GM12878 (cell line): Measurements from ENCODE around the gene LMTK2. TPM values are rescaled to one million over a fixed set of nuclear protein-coding genes. Genes with fewer than 3 reads are reported as not detected.
A peak's percentile ranks its signal among the peaks of the same experiment; 100 is the strongest.

Source experiments
- ATAC-seq: fragments of 200-7000 bp; cut with Tn5 transposase; 3 replicates; pipeline ENCODE4 v1.9.1; 2020; ENCODE audit warnings: mild to moderate bottlenecking, moderate library complexity
- BruUV-seq: library from RNA; stranded (reverse); fragments of 400-500 nt; replicated peaks from 2 replicates; lab custom pipeline; 2021; lab: Mats Ljungman, UMichigan
- CTCF ChIA-PET: fragments of 300-600 bp; sonication (Branson Sonifier 250); formaldehyde crosslinking; extraction: SDS; loops from one replicate; lab custom pipeline; 2021; ENCODE audit warnings: inconsistent platforms; lab: Yijun Ruan, JAX
- POLR2A ChIA-PET: fragments of 350-600 bp; formaldehyde crosslinking; extraction: SDS; loops from one replicate; lab custom pipeline; 2021; ENCODE audit warnings: inconsistent platforms; lab: Charles Lee
- RAD21 ChIA-PET: fragments of 300-600 bp; sonication (Branson Sonifier 250); formaldehyde crosslinking; loops from one replicate; lab custom pipeline; 2023; ENCODE audit warnings: antibody characterized with exemption; ENCODE audit not compliant: unreplicated experiment; lab: Charles Lee
- SMC1A ChIA-PET: fragments of 300-600 bp; sonication (Branson Sonifier 250); formaldehyde crosslinking; loops from one replicate; lab custom pipeline; 2023; ENCODE audit not compliant: unreplicated experiment, uncharacterized antibody; lab: Charles Lee
- DNase-seq: peaks from one replicate; pipeline ENCODE4 v3.0.0-alpha.2; 2011; ENCODE audit warnings: low read depth, low spot score
- FAIRE-seq: peaks from 3 replicates; lab custom pipeline; 2011; peaks lifted over from hg19 to GRCh38; lab: Jason Lieb, UNC
- H2AFZ ChIP-seq: 2 replicates; pipeline ENCODE4 v1.6.0; 2011; ENCODE audit warnings: low read depth, low read length, control low read depth; ENCODE audit not compliant: control insufficient read depth
- H3K27ac ChIP-seq: 2 replicates; pipeline ENCODE4 v1.5.1; 2011; ENCODE audit warnings: control low read depth; ENCODE audit not compliant: control insufficient read depth, insufficient read depth
- H3K27me3 ChIP-seq, 2 experiments: replicated peaks in 1 of 2; 2 replicates each; pipeline versions ENCODE4 v1.6.0 to v1.6.1; 2011; ENCODE audit warnings: low read length in 1 of 2; ENCODE audit not compliant: control insufficient read depth in 2 of 2, insufficient read depth in 2 of 2
- H3K36me3 ChIP-seq, 2 experiments: 2 replicates each; pipeline ENCODE4 v1.5.1; 2011; ENCODE audit warnings: low read length in 1 of 2; ENCODE audit not compliant: control insufficient read depth in 2 of 2, insufficient read depth in 2 of 2
- H3K4me1 ChIP-seq: 2 replicates; pipeline ENCODE4 v1.6.1; 2011; ENCODE audit warnings: mild to moderate bottlenecking, low read length, moderate library complexity, mixed read lengths; ENCODE audit not compliant: control insufficient read depth, insufficient read depth
- H3K4me2 ChIP-seq: 2 replicates; pipeline ENCODE4 v1.6.0; 2011; ENCODE audit warnings: control low read depth; ENCODE audit not compliant: control insufficient read depth, insufficient read depth
- H3K4me3 ChIP-seq: fragments of 200-600 bp; sonication (generic); 2 replicates; pipeline ENCODE4 v1.5.1; 2016
- H3K79me2 ChIP-seq: 2 replicates; pipeline ENCODE4 v1.6.0; 2011; ENCODE audit warnings: low read length; ENCODE audit not compliant: control insufficient read depth, insufficient read depth
- H3K9ac ChIP-seq: 2 replicates; pipeline ENCODE4 v1.8.0; 2011; ENCODE audit warnings: low read length, control low read depth, mixed read lengths; ENCODE audit not compliant: control insufficient read depth, insufficient read depth
- H3K9me3 ChIP-seq: replicated peaks from 3 replicates; pipeline ENCODE4 v1.5.1; 2011; ENCODE audit warnings: mild to moderate bottlenecking, low read length; ENCODE audit not compliant: control insufficient read depth, insufficient read depth
- H4K20me1 ChIP-seq: 2 replicates; pipeline ENCODE4 v1.6.0; 2011; ENCODE audit not compliant: control insufficient read depth, insufficient read depth
- CBX5 ChIP-seq: sonication (generic); IDR thresholded peaks from 2 replicates; pipeline ENCODE4 v1.6.1; 2016; ENCODE audit warnings: low read depth, moderate library complexity, mild to moderate bottlenecking, inconsistent platforms
- NBN ChIP-seq: fragments of 450-650 bp; IDR thresholded peaks from 2 replicates; pipeline ENCODE4 v1.6.1; 2016
- NFIC ChIP-seq: IDR thresholded peaks from 2 replicates; pipeline ENCODE4 v1.6.1; 2012; ENCODE audit warnings: low read depth, mild to moderate bottlenecking, inconsistent platforms, low read length, moderate library complexity
- SRF ChIP-seq, 2 experiments: IDR thresholded peaks; 2 replicates each; pipeline ENCODE4 v1.6.1; 2011; ENCODE audit warnings: low read depth in 2 of 2, low read length in 2 of 2, mild to moderate bottlenecking in 1 of 2, moderate library complexity in 1 of 2
- TARDBP ChIP-seq: IDR thresholded peaks from 2 replicates; pipeline ENCODE4 v1.6.1; 2016; ENCODE audit warnings: borderline replicate concordance
- ZBED1 ChIP-seq: IDR thresholded peaks from 2 replicates; pipeline ENCODE4 v1.6.1; 2016; ENCODE audit warnings: borderline replicate concordance
- ZZZ3 ChIP-seq: IDR thresholded peaks from 2 replicates; pipeline ENCODE4 v1.6.1; 2011; ENCODE audit warnings: low read depth; ENCODE audit not compliant: control insufficient read depth, insufficient read length
- WGBS: methylation state at CpG from one replicate; pipeline ENCODE4 v1.1.6; 2016; ENCODE audit warnings: low lambda C conversion rate; ENCODE audit not compliant: insufficient replicate concordance, insufficient coverage; ENCODE audit errors: missing lambda C conversion rate; 5-methylcytosine and 5-hydroxymethylcytosine counted together
- in situ Hi-C: fragments of 300-500 bp; cut with MboI; formaldehyde crosslinking; loops from 9 replicates; pipeline ENCODE4 v1.14.3; 2018; ENCODE audit warnings: mixed read lengths
- intact Hi-C: fragments of 100-400 bp; cut with micrococcal nuclease; formaldehyde crosslinking; loops from one replicate; pipeline ENCODE4 v1.14.2; 2022; ENCODE audit not compliant: unreplicated experiment
- polyA plus RNA-seq, 11 experiments: library from polyadenylated mRNA; depleted of rRNA in 4 of 11; unstranded in 6 of 11; stranded (reverse) in 5 of 11; fragments of >200 nt; fragmentation: Nextera tagmentation in 4 of 11; fragmentation: Illumina TruSeq in 1 of 11; extraction: Ambion mirVana in 4 of 11; extraction: Trizol in 1 of 11; gene quantifications; 1 replicate in 1 of 11; 2 replicates in 10 of 11; pipeline versions ENCODE4 v1.2.1 to v1.2.3, GENCODE V29; 2011 to 2016; ENCODE audit warnings: inconsistent platforms in 2 of 11, missing spikeins in 2 of 11, low read depth in 1 of 11
- total RNA-seq, 4 experiments: library from RNA; depleted of rRNA in 3 of 4; stranded (reverse); fragments of >200 nt in 3 of 4; fragmentation: Illumina TruSeq in 1 of 4; extraction: Trizol in 1 of 4; gene quantifications; 2 replicates each; pipeline versions ENCODE4 v1.2.1 to v1.2.3, GENCODE V29; 2013 to 2021
- TF ChIP-seq, protein P1 (sequence below): fragments of 450-650 bp; IDR thresholded peaks from 2 replicates; pipeline ENCODE4 v1.6.1; 2016; ENCODE audit warnings: mild to moderate bottlenecking, moderate library complexity, borderline replicate concordance

Gene LMTK2
- total and polyA plus RNA-seq, 10 of the 15 experiments (the other 5 are each of a cell fraction or from before 2014, with no cell fraction given) = 0.68 to 8.7 (median 4.6) TPM

DNA sequence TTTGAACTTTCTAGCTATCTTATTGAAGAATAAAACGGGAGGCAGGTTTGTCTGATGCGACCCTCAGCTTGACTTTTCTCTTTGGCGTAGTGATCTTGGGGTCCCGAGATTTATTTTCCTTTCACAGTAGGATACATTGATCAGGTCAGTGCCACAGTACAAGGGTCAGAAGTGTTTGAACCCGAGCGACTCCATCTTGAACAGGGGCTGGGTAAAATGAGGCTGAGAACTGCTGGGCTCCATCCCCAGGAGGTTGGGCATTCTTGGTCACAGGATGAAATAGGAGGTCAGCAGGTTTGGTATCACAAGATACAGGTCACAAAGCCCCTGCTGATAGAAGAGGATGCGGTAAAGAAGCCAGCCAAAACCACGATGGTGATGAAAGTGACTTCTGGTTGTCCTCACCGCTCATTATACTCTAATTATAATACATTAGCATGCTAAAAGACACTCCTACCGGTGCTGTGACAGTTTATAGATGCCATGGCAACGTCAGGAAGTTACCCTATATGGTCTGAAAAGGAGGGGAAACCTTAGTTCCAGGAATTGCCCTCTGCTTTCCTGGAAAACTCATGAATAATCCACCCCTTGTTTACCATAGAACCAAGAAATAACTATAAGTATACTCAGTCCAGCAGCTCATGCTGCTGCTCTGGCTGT is 148.4 kb downstream of the LMTK2 start:
- FAIRE-seq = no peak
- TSS peak; percentile 33 for BruUV-seq
- POLR2A ChIA-PET = interaction anchor here (0.5 kb wide), 1 partner anchor 157 kb away, joined by 3 read pairs; no protein-coding TSS in a partner anchor
- no peak overlapping the region for H3K9ac ChIP-seq
- no peaks in the 10 kb centered on the region for H3K9me3 ChIP-seq
- H4K20me1 ChIP-seq = no peaks in the 10 kb centered on the region
- peaks cover 10% of the 10 kb centered on the region for H3K79me2 ChIP-seq
- no peak for TF ChIP-seq NBN
- no peak for TF ChIP-seq ZZZ3
- no peak for TF ChIP-seq ZBED1
- TF ChIP-seq, protein P1, sequence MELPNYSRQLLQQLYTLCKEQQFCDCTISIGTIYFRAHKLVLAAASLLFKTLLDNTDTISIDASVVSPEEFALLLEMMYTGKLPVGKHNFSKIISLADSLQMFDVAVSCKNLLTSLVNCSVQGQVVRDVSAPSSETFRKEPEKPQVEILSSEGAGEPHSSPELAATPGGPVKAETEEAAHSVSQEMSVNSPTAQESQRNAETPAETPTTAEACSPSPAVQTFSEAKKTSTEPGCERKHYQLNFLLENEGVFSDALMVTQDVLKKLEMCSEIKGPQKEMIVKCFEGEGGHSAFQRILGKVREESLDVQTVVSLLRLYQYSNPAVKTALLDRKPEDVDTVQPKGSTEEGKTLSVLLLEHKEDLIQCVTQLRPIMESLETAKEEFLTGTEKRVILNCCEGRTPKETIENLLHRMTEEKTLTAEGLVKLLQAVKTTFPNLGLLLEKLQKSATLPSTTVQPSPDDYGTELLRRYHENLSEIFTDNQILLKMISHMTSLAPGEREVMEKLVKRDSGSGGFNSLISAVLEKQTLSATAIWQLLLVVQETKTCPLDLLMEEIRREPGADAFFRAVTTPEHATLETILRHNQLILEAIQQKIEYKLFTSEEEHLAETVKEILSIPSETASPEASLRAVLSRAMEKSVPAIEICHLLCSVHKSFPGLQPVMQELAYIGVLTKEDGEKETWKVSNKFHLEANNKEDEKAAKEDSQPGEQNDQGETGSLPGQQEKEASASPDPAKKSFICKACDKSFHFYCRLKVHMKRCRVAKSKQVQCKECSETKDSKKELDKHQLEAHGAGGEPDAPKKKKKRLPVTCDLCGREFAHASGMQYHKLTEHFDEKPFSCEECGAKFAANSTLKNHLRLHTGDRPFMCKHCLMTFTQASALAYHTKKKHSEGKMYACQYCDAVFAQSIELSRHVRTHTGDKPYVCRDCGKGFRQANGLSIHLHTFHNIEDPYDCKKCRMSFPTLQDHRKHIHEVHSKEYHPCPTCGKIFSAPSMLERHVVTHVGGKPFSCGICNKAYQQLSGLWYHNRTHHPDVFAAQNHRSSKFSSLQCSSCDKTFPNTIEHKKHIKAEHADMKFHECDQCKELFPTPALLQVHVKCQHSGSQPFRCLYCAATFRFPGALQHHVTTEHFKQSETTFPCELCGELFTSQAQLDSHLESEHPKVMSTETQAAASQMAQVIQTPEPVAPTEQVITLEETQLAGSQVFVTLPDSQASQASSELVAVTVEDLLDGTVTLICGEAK = no peak
- no peak for TF ChIP-seq NFIC
- no peak for TF ChIP-seq TARDBP
- TF ChIP-seq CBX5 = no peak
- peak in 1 of 2 experiments; percentile 46; a peak in 1 of 4 replicates for TF ChIP-seq SRF (IDR thresholded peaks at IDR 0.05; ENCODE audit: low read depth in 2 of 2, low read length in 2 of 2)
- TF ChIP-seq, all 136 proteins: peak for 1
- Histone ChIP-seq H2AFZ (no peak overlapping the region), H3K36me3 (no peaks in the 10 kb centered on the region), H3K4me1 (peaks cover 10% of the 10 kb centered on the region), H3K27ac (no peak overlapping the region), H3K27me3 (no peaks in the 10 kb centered on the region), H3K4me2 (no peak overlapping the region), H3K4me3 (no peak overlapping the region)
- in situ Hi-C loops (no loop called here), intact Hi-C loops (no loop called here)
- ATAC-seq (no peak), DNase-seq (no peak)
- 61% methylated on average over 11 of the region's 11 CpGs for WGBS
- CTCF ChIA-PET = no interaction called here
- RAD21 ChIA-PET = interaction anchor here (0.8 kb wide), 1 partner anchor 89 kb away, joined by 3 read pairs; no protein-coding TSS in a partner anchor
- SMC1A ChIA-PET = no interaction called here
